T-helper 2 cell (primary cell): Measurements from ENCODE around the gene LMX1A.

Experiments
- DNase-seq, 5 experiments: peaks; one replicate each; pipeline versions ENCODE4 v3.0.0 to v3.0.0-alpha.2; 2012 to 2022

LMX1A gene

DNA sequence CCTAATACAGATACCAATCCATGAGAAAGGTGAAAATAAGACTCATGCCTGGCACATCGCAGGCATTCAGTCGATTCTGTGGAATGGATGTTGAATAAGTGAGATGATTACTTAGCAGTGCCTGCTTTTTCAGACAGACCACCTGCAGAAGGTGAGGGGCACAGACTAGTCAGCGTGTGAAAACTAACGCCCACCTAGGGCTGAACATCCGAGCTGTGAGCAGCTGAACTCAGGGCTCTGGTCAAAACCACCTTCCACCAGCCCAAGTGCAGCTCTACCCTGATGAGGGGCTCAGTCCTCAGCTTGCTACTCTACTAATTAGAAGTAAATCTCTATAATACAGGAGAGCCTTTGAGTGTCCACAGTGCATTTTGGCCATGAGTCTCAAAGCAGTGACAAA is 32.5 kb downstream of the LMX1A start:
- no peak for DNase-seq

DNA sequence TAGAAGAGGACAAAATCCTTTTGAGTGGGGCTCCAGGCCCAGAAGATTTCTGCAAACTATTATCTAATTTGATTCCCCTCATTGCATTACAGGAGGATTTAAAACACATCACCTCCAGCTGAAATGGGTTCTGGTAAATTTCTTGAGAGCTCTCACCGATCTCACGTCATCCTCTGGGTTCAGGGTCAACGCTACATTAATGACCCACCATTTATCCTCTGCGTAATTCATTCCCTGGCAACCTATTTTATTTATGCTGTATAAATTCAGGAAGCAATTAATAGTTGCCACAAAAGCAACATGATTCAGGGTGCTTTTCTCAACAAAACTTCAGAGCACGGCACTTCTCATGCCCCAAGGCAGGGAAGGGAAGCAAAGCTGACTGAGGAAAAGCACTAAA is 38.9 kb downstream of the LMX1A start:
- DNase-seq, result no peak

DNA sequence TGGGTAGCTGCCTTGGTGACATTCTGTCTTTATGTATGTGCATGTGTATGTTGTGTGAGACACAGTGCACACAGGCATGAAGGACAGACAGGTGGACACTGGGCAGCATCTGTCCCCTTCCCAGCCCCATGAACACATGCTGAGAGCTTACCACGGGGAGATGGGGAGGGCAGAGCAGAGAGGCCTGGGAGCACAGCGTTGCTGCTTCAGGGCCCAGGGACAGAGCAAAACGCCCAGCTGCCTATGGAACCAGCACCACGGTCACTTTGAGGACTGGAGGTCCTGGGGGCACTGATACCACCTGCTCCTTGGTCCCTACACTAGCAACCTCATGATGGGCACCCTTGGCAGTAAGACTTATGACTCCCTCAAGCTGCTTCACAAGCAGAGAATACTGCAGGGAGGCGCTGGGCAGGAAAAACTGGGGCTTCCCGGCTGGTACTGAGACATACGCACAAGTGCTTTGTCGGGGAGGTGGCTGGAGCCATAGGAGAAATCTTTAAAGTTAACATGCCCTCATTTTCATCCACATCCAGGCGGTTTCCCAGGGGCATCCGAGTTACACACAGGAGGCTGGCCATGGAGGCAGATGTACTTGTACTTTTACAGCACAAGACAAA is 40.3 kb downstream of the LMX1A start:
- no peak for DNase-seq

DNA sequence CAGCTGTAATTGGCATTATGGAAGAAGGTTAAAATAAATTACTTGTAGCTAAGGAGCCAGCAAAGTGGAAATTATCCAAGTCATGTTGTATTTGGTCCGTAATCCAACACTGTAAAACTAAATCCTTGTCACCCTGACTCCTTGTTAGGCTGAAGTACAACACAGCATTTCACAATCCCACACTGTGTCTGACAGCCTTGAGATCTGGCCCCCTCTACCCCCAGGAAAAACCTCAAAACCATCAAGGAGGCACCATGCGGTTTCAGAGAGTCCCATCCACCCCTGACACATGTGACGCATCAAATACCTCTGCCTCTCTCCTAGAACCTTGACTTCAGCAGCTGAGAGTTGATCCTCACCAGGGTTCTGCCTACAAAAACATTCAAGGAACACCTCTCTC is 41.0 kb downstream of the LMX1A start:
- no peak for DNase-seq

DNA sequence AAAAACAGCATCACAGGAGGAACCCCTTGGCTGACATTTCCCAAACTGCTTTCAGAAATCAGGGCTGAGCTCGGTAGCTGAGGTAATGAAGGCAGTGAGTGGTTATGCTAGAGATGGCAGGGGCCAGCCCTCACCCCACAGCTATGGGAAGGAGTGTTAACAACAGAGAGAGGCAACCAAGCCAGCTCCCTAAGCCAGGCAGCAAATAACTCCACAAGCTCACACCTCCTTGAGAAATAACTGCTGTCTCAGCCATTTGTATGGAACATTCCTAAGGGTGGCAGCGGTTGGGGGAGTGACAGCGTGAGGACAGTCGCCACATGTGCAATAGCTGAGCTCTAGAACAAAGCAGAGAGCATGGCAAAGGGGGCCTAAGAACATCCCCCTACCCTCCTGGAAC is 42.6 kb downstream of the LMX1A start:
- DNase-seq, result no peak

DNA sequence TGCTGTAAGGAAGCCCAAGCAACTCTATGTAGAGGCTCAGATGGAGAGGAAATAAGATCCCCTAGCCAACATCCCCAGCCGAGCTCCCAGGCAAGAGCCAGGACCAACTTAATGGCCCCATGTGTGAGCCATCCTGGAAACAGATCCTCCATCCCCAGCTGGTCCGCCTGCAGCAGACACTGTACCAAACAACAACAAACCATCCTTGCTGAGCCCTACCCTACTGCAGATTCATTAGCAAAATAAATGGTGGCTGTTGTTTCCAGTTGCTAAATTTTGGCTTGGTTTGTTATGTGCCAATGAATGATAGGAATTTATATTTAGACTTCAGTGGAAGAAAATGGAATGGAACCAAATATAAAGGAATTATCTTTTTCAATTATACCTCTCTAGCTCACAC is 43.9 kb downstream of the LMX1A start:
- DNase-seq, result no peak

DNA sequence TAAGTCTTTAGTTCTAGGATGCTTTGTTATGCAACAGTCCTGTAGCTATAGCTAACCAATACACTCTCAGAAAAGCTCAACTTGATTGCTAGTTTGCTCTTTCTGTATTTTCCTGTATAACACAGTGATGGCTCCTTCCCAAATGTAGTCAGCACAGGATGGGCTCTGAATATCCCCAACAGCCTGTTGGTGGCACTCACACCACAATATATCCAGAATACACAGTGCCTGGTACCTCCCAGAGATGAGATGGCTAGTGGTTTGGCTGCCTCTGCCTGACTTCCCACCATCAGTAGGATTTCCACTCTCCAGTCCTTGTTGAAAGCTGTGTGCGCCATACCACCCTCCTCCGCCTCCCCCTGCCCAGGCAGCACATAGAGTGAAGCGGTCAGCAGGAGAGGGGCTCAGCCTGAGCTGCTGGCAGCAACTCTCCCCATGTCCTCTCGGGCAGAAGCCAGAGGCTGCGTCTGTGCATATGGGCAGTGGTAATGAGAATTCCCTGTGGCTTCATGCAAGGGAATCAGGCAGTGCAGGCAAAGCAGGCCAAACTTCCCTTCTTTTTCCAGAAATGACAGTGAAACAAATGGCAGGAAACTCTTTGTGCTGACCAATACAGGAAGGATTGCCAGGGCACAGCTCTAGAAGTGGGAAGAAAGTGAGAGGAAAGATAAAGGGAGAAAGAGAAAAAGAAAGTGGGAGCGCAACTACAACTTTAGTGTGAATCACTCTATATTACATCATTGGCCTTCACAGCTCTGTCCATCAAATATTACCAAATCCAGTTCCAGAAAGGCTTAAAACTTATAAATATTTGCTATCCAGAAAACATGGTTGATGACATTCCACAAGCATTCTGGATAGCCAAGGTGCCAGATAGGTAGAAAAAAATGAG is 49.7 kb downstream of the LMX1A start:
- no peak for DNase-seq

GRCh38 chr1:165303386-165303785 is 53.1 kb downstream of the LMX1A start:
- DNase-seq, result no peak

- no peak for DNase-seq
Observed at GRCh38 chr1:165300400-165300903, 56.1 kb downstream of the LMX1A start.

DNA sequence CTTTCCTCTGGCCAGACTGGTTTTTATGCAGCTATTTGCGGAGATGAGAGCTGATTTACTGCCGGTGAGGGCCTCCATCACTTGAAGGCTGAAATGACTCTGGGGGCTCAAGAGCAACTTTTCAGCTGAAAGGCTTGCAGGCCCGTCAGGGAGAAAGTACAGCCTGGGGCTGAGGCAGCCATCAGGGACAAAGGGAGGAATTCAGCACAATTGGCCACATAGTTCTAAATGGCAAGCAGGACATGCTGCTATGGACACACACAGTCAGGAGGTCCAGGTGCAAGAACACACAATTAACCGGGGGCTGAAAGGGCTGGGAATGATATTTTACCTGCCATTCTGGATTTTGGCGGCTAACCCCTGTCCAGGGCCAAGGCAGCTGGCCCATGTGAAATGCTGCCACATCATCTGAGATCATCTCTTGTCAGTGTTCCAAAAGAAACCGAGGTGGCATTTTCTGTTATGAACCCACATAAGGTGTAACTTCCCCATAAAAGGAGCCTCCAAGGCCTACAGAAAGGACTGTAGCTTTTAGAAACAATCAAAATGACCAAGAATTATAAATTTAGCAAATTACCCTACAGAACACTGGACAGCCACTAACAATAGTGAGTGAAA is 58.2 kb downstream of the LMX1A start:
- no peak for DNase-seq

DNA sequence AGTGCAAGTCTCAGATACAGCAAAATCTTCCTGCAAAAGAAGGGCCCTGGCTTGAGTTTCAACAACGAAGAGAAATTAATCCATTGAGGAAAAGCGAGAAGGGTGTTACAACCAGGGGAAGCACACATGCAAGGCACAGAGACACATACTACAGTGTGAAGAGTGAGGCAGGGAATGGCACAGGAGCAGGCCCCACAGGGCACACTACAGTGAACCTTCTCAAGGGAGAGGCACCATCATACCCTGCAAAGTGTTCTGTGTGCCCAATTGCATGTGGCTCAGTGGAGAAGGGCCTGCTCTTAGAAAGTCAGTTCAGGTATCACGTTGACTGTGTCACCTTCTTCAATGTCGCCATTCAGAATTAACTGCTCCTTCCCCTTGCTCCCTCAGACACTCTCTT is 60.3 kb downstream of the LMX1A start:
- no peak for DNase-seq

DNA sequence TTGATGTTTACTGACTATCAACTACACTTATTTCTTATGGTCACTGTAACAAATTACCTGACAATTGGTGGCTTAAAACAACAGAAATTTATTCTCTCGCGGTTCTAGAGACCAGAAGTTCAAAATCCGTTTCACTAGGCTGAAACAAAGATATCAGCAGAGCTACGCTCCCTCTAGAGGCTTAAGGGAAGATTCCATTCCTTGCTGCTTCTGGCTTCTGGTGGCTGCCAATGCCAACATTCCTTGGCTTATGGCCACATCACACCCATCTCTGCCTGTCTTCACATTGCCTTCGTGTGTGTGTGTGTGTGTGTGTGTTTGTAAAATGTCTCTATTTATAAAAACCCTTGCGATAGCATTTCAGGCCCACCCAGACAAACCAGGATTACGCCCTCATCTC is 66.4 kb downstream of the LMX1A start:
- DNase-seq, result no peak

GRCh38 chr1:165289556-165289955 is 67.0 kb downstream of the LMX1A start:
- no peak for DNase-seq

DNA sequence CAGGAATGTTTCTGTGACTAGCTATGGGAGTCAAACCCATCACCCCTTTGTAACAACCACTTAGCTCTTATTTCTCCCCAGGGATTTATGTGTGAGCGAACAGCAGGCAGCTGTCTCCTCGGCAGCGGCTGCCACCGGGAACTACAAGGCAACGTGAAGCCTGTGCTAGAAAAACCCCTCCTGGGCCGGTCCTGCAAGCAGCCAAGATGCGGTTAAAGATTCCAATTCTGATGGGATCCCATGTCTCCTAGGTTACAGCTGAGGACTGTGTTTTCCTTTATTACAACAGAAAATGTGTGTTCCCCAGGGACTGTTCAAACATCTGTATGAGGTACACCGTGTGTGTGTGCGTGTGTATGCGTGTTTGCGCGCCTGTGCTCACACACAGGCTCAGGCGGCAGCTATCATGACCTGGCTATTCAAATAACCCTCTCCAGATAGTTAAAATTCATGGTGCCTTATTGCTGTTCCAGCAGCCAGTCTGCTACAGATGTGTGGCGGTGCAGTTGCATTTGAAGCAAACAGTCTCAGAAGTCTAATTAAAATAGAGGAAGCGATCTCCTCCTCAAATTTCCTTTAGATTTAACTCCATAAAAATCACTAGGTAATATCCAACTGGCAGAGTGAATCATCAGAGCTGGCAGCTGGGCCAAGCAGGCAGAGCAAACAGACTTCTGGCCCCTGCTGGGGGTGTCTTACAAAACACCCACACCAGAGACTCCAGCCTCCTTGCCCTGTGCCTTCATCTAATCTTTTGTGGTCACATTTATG is 68.0 kb downstream of the LMX1A start:
- no peak for DNase-seq

DNA sequence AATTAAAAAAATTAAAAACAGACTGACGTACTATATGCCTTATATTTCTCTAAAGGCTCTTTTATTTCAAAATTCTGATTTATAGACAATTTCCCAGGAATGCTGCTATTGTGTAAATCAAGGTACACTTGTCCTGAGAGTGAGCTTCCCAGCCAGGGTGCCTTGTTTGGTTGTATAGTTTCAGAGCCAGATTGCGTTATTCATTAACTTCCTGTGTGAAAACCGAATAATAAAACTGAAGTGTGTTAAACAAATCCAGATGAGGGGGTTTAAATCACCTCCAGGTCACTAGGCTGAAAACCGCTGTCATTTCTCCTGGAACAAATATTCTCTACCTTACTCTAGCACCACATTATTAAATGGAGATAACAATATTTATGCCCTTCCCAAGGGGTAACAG is 68.7 kb downstream of the LMX1A start:
- DNase-seq, result no peak

DNA sequence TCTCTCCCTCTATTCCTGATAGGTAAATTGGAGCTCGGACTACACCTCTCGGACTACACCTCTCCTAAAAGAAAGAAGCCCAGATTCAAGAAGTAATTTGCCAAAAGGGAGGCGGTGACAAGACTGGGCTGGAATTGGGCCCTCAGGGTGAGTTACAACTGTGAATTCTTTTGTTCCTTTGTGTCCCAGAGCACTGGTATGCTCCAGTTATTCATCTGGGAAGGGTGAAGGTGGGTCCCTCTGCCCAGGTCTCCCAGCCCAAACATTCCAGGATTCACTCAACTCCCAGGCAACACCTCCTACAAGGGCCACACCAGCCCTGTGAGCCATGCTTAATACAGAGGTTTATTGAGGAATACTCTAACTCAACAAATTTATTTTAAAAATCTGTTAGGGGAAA is 69.2 kb downstream of the LMX1A start:
- no peak for DNase-seq

- no peak for DNase-seq
Observed at GRCh38 chr1:165284454-165284853, 72.1 kb downstream of the LMX1A start.

DNA sequence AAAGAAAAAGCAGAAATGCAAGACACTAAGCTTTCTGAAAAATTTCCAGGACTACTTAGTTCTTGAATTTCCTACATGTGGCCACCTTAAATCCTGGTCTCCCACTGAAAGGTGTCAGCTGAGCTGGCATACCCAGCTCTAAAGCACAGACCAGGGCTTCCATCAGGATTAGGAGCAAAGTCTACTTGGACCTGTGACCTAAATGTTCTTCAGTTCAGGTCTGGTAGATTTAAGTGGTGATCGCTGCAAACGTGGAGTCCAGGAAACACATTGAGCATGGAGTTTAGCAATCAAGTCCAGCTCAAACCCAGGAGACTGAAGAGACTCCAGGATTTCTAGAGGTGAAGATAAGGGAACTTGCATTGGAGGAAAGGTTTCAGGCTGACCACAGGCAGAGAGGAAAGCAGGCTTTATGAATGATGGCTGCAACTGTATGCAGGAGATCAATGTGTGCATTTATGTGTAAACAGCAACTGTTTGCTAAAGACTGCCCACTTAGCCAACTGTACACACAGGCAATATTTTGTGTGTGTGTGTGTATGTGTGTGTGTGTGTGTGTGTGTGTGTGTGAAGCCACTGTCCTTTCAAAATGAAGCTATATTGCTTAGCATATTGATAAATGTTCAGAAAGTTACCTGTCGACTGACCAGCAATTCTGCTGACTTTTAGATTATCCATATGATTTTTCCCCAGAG is 75.2 kb downstream of the LMX1A start:
- no peak for DNase-seq

DNA sequence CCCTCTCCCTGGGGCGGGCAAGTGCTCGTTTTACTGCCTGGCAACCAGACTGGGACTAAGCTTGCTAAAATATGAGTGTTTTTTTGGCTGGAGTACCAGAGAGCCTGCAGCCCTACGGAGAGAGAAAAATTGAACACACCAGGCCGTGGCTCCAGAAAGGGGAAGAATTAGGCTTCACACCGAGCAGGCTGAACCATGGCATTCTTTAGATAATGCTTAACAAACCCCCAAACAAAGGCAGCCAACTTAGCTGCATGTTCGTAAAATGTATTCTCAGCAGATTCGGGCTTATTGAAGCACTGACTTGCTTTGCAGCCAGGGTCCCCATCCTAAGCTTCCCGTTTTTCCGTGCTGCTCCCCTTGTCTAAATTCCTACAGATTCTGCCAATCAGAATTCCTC is 76.6 kb downstream of the LMX1A start:
- no peak for DNase-seq

- DNase-seq, result no peak
Observed at GRCh38 chr1:165276314-165276713, 80.2 kb downstream of the LMX1A start.

DNA sequence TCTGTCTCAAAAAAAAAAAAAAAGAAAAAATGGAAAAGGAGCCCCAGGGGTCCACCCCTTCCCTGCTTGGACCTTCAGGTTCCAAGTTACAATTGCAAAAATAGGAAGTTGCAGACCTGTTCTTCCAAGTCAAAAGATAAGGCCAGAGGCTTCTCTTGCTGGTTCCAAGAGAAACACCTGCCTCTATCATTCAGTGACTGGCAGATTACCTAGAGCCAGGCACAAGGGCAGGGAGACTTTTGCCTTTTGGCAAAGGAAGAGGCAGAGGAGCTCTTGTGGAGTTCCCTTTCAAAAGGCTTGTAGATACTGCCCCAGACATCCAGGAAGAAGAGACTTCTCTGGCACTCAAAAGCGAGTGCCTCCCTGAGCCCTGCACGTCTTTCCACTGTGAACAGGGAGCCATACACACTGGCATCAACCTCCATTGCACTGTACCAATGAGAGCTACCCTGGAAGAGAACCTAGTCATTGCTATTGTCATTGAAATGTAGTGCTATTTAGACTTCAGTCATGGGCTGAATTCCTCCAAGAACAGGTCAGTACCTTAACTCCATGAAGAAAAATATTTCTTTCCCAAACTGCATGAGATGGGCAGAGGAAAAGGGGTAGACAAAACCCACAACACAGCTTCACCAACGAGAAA is 91.2 kb downstream of the LMX1A start:
- DNase-seq, result no peak
